ENCODE data around the gene CAP1.

CAP1 gene

DNA sequence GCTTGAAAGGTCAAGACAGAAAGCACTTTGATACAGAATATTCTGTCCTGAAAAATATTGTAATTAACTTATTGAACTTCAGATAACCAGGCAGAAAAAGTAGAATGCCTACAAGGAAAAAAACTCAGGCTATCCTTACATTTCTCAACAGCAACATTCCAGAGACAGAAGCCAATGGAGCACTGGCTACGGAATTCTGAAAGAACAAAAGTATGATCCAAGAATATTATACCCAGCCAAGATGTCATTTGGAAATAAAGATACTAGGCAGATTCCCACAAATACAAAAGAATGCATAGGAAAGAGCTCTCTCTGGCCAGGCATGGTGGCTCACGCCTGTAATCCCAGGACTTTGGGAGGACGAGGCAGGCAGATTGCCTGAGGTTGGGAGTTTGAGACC lies 62.4 kb downstream of the CAP1 start:
- DNase-seq, result no peak

DNA sequence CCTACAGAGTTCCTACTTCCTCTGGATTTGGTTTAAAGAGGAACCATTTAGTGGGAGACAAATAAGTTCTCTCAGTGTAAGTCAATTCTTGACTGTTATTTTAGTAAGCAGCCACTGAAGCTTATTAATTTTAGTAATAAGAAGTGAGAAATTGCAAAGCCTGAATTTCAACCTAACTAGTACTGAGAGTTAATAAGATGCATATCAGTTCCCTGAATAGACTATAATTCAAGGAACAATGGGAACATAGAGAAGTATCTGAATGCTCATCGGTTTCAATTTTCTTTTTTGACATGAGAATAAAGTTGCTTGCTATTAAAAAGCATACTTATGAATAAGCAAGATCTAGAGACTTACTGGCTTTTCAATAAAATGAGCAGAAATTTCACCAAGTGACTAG lies 64.5 kb downstream of the CAP1 start:
- no peak for DNase-seq

DNA sequence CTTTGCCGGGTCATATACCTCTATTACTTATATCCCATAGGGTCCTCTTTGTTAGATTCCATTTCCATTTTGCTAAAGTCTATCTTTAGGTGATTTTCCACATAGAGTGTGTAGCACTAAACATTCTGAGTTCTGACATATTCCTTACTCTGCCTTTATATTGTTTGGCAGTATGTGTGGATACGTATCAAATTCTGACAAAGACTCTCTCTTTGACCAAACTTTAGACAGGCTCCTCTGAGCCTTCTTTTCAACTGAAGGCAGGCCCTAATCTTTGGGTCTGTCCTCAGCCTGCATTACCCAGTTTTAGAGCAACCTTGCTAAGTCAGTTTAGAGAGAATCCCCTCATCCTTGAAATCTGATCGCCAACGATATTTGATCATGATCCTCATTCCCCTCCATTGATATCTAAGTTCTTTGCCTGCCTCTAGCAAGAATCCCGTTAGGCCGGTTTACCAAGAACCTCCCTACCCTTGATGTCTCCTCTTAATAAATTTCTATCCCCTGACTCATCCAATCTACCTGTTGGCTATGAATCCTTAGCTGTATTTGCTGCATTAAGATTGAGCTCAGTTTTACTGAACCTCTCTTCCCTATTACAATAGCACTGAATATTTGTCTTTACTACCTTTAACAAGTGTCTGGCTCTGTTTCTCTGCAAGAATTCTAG lies 66.9 kb downstream of the CAP1 start:
- DNase-seq, result no peak

- DNase-seq, result no peak
These were observed 69.9 kb downstream of the CAP1 start for GRCh38 chr1:40110389-40110788.

DNA sequence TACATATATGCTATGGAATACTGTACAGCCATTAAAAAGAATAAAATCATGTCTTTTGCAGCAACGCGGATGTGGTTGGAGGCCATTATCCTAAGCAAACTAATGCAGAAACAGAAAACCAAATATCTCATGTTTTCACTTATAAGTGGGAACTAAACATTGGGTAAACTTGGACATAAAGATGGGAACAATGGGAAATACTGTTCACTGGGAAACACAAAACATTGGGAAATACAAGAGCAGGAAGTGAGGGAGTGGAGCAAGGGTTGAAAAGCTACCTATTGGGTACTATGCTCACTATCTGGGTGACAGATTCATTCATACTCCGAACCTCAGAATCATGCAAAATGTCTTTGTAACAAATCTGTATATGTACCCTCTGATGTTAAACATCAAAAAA lies 73.9 kb downstream of the CAP1 start:
- no peak for DNase-seq

- no peak for DNase-seq
These were observed 79.6 kb downstream of the CAP1 start for GRCh38 chr1:40120128-40120527.
